Activated CD4-positive, alpha-beta T cell treated with anti-CD3 and anti-CD28 coated beads, Interleukin-10, Interleukin-2, amounts not matched to agents 100 ng/mL and 50 ng/mL, durations not matched to agents 16 hours and 8 hours (primary cell): Measurements from ENCODE around the gene COPE.
A peak's percentile ranks its signal among the peaks of the same experiment; 100 is the strongest.

Experiments
- DNase-seq: peaks from one replicate; pipeline ENCODE4 v3.0.0-alpha.2; 2020

The COPE gene

DNA sequence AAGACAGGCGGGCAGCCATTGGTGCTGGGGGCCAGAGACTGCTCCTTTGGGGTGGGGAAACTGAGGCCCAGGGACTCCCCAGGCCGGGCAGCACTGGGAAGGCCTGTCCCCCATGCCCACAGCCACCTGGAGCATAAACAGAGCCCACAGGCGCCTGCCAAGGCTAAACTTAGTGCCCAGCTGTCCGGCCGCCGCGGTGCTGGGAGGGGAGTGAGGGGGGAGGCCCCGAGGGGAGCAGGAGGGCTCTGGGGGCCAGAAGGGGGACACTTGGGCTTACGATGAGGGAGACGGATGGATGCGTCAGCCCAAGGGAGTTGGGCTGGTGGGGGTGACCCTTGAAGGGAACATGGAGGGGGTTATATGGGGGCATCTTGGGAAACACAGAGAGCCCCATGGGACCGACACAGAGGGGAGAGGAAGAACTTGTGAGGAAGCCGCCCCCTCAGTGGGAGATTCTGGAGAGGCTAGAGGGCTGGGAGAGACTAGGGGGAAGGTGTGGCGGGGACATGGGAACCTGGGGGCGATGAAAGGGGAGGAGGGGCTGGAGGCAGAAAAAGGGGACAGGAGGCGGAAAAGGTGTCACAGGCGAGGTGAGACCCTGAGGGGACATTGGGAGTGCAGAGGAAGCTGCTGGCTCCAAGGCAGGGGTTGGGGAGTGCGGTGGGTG is 25.5 kb downstream of the COPE start:
- DNase-seq = no peak

DNA sequence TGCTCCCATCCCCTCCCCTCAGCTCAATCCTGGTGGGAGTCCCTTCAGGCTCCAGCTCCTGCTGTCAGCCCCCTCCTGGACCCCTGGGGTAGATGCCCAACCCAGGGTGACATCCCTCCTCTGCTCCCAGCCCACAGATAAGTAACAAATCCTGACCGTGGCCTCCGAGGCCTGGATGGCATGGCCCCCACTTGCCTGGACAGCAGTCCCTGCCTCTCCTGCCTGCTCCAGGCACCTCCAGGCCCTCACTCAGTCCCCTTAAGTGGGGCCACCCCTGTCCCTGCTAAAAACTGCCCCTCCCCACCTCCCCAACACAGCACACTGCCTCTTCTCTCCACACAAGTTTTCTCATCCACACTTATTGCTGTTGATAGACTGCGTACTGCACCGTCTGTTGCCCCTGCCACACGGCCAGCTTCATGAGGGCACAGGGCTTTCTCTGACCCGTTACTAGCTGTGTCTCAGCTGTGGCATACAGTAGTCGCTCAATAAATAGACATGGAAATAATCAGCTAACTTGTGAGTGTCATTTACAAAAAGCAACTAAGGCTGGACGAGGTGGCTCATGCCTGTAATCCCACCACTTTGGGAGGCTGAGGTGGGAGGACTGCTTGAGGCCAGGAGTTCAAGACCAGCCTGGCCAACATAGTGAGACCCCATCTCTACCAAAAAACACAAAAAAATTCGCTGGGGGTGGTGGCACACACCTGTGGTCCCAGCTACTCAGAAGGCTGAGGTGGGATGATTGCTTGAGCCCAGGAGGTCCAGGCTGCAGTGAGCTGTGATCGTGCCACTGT is 29.0 kb downstream of the COPE start:
- DNase-seq = no peak

DNA sequence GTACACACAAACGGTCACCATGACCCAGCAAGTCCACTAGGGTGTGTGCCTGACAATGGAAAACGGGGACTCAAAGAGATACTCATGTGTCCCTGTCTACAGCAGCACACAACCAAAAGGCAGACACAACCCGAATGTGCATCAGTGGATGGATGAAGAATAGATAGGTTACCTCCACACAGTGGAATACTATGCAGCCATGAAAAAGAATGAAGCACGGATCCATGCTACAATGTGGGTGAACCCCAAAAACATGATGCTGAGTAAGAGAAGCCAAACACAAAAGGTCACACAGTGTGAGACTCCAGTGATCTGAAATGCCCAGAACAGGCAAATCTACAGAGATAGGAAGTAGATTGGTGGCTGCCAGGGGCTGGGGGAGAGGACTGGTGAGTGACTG is 32.2 kb downstream of the COPE start:
- DNase-seq = no peak

DNA sequence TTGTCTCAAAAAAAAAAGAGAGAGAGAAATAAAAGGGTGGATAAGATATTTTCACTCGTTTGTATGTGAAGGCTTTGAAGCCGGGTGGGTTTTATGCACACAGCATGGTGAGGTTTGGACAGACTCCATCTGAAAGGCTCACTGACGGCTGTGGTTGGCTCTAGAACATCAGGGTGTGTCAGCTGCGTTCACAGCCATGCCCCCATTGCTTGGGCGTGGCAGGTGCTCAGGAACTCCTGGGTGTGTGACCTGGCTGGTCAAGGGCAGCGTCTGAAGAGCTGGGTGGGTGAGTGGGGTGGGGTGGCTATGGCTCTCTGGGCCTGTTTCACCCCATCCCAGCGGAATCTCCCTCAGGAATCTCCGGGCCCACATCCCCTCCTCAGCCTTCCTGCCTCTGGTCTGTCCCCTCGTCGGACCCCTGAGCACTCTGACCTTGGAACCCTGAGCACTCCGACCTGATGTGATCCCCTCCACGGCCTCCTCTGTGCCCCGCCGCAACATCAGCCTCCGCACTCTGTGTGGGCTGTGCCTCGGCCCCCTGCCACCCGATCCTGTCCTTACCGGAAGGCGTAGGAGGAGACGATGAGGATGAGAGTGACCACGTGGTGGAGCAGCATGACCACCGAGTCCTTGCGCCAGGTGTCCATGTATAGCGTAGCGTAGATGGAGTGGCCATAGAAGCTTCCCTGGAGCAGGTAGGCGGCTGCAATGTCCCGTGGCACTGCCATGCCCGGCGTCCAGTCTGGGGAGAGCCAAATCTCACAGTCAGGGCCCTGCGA is 35.5 kb downstream of the COPE start:
- DNase-seq = no peak

DNA sequence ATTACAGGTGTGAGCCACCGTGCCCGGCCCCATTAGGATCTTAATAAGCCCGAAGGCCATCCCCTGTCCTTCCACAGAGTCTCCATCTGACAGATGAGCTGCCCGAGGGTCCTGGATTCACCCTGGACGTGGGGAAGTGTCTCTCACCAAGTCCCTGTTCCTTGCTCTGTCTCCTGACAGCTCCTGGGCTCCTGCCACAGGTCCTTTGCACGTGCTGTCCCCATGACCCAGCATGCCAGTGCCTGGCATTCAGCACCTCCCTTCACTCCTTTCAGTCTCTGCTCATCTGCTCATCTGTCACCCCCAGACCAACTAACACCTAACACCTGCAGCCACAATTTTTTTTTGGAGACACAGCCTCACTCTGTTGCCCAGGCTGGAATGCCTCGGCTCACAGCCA is 37.7 kb downstream of the COPE start:
- no peak for DNase-seq

DNA sequence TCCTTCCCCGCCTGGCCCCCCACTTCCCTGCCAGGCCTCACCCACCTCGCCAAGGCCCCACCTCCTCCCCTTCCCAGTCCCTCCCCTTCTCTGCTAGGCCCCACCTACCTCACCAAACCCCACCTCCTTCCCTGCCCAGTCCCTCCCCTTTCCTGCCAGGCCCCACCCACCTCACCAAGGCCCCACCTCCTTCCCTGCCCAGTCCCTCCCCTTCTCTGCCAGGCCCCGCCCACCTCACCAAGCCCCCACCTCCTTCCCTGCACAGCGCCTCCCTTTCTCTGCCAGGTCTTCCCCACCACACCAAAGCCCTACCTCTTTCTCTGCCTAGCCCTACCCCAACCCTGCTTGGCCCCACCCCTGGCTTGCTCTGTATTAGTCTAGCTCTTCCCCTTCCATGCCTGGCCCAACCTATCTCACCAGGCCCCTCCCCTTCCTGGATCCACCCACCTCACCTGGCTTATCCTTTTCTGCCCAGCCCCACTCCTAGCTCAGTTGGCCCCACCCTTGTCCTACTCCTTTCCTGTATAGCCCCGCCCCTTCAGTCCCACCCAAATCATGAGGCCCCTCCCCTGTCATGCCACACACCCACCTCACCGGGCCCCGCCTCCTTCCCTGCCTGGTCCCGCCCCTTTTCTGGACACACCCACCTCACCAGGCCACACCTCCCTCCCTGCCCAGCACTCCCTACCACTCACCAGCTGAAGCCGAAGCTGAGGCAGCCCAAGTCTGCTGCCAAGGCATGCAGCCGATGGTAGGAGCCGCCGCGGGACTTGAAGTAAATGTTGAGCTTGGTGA is 39.4 kb downstream of the COPE start:
- peak; percentile 34 for DNase-seq

DNA sequence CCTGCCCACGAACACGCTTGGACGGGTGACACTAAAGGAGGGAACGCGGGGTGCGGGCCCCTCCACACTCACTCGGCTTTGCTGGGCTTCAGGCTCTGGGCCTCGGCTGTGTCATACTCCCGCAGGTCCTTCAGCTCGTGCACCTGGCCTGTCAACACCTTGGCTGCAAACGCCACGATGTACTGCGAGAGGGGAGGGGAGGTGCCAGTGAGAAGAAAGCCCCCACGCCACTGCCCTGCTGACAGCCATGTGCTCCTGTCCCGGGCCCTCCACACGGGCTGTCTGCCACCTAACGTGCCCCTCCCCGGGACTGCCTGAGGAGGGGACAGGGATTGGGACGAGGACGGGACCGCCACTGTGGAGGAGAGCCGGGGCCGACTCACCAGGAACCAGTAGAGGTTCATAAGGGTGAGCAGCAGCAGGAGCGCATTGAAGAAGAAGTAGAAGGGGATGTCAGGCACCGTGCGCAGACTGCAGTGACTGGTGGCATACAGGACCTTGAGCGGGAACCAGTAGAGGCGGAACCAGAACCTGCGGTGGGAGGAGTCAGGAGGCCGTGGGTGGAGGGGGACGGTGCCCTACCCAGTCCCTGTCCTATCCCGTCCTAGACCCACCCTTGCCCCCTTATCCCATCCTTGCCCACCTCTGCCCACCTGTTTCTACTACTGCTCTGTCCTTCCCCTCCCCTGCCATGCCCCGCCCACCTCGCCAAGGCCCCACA is 40.2 kb downstream of the COPE start:
- no peak for DNase-seq

DNA sequence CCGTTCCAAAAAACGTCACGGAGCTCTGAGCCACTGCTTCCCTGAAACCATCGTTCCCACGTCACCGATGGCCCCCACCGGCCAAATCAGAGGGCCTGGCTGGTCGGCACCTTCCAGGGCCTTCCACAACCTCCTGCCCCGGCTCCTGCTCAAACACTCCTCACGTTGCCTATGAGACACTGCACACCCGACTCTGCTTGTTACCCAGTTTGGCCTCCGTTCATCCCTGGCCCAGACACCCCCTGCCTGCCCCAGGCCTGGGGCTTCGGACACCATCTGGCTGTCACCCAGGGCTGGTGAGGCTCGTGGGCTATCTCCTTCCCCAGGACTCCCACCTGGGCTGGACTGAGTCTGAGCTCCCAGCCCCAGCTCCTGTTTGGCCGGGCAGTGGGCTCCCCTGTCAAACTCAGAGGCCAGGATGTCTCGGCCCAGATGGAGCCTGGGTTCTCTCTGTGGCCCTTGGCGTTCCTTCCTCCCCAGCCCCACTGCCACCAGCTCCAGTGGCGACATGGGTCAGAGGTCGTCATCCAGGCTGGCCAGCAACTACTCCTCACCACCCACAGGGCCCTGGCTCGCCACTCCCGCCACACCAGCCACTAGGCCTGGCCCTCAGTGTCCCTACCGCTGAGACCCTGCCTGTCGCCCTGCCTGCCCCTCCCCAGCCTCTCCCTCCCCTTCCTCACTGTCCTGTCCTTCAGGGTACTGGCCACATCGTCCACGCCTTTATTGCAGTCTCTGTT is 41.0 kb downstream of the COPE start:
- no peak for DNase-seq

DNA sequence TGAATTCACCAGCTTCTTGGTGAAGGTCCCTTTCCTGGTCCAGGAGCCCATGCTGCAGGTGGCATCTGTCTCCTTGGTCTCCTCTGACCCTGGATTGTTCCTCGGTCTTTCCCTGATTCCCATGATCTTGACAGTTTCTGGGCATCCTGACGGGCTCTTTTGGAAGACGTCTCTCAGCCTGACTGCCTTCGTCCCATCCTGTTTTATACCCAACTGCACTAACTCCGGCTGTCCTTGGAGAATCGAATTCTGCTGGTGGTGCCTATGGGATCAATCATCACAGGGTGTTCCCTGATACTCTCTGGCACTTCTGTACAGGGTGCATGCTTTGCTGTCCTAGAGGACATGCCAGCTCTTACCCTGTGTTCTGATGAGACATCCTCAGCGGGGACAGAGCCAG is 42.3 kb downstream of the COPE start:
- DNase-seq = no peak

DNA sequence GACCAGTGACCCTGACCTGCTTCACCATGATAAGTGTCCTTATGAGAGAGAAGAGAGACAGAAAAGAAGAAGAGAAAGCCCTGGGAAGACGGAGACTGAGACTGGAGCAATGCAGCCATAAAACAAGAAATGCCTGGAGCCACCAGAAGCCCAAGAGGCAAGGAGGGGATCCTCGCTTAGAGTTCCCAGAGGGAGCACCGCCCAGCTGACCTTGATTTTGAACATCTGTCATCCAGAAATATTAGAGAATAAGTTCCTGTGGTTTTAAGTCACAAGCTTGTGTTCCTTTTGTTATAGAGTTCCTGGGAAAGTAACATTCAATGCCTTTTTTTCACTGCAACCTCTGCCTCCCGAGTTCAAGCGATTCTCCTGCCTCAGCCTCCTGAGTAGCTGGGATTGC is 43.5 kb downstream of the COPE start:
- DNase-seq = no peak

DNA sequence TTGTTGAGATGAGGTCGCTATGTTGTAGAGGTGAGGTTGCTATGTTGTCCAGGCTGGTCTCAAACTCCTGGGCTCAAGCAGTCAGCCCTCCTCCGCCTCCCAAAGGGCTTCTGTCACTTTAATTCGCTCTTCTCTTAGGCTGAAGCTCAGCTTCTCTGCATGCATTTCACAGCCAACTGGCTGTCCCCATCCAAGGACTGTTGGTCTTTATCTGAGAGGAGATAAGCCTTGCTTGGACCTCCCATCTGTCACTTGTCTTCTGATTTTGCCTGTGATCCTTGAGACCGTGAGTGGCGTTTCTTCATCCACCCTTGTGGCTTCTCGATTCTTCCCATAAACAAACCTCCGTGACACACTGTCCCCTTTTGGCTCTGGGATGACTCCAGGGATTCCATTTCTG is 47.6 kb downstream of the COPE start:
- no peak for DNase-seq

DNA sequence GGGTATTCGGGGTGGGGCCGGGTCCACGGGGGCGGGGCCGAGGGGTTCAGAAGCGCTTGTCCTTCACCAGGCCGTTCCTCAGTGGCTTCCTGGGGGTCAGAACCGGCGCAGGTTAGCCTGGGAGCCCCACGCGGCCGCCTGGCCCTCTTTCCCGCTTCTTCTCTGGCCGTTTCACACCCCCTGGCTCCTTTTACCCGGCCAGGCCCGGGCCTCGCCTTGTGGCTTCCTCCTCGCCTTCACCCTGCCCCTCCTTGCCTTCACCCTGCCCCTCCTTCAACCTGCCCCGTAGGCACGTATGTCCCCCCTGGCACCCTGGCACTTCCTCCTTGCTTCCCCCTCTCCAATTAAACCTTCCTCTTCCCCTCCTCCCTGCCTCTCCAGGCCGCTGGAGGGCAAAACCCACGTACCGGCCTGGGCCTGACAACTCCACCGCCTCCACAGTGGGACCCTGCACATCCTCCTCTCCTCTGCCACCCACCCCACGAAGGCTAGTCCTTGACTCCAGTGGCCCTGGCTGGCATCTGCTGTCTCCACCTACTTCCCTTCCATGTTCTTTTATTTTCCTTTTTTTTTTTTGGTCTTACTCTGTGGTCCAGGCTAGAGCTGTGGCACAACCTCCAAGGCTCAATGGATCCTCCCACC is 48.5 kb downstream of the COPE start:
- no peak for DNase-seq

DNA sequence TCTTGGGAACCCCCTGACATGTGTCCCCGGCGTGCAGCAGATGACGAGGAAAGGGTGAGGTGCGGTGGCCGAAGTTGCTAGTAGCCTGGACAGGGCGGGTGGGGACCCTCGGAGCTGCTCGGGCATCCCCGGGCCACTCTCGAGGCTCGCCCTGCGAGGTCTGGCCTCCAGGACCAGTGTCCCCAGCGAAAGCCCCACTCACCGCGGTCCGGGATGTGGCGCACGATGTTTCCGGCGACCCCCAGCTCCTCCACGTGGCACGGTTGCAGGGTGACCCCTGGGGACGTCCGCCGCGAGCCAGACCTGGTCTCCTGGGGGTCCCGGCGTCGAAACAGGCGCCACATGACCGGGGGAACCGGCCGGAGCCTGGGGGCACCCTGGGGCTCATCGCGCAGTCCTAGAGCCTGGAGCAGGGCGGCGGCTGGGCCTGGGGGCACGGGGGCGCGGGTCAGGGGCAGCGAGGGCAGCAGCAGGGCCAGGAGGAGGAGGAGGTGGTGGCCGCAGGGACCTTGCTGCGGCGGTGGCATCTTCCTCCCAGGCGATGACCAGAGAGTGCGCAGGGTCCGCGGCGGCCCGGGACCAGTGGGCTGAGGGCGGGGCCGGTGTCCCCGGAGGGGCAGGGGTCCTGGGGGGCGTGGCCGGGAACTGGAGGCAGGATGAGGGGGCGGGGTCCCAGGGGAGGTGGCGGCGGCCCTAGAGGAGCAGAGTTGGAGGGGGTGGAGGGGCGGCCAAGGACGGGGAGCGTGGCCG is 49.2 kb downstream of the COPE start:
- DNase-seq = no peak

DNA sequence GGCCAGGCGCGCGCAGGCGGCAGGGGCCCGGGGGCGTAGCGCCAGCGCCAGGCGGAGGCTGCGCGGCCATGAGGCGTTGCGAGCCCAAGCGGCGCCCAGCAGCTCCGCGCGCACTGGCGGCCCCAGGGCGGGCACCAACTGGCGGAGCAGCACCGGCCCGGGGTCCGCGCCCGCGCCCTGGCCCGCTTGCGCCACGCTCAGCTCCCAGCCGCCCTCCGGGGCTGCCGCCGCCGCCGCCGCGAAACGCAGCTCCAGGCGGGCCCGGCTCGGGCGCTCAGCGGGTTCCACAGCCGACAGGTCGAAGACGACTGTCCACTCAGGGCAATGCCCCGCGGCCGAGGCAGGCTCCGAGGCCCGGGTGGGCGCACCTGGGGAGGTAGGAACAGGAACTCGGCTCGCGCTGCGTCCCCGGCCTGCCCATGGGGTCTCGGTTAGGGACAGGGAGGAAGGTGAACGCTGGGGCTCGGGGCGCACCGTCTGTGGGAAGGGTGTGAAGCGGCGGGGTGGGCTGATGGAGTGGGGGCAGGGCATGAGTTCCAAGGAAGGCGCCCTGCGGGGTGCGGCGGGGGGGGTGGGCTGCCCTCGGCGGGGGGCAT is 50.1 kb downstream of the COPE start:
- no peak for DNase-seq

DNA sequence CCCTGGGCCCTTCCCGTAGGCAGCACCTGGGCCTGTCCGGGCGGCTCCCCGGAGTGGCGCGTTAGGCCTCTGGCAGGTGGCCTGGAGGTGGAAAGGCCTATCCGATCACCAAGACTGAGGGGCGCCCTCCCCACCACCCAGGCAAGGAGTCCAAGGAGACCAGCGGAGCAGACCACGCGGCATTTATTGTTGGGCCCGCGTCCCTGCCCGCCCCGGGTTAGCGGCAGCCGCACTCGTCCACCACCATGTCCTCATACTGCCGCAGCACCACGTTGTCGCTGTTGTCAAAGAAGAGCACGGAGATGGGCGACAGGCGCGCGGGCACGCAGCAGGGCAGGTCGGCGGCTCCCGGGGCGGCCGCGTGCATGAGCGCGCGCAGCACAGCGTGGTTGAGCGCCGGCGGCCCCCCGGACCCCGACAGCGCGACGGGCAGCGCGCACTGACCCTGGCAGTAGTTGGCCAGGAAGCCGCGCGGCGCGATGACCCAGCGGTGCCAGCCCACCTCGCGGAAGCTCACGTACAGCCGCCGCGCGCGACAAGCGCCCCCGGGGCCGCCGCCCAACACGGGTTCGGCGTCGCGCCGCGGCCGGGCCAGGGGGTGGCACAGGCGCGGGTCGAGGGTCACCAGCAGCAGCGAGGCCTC is 50.7 kb downstream of the COPE start:
- DNase-seq = peak; percentile 20

DNA sequence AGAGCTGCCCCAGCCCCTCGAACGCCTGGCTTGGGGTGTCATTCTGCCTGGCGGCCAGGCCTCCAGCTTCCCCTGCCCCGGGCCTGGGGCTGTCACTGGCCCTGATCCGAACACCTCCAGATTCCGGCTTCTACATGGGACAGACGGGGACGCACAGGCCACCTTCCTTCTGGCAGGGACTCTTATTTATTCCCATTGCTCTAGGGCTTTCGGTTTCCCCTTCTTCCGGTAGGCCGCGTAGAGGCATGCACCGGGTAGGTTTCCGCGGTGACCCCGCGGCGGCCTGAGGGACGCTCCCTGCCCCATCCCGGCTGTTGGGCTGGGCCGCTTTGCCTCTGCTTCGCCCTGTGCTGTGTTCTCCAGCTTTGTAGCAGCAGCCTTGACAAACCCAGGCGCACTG is 51.4 kb downstream of the COPE start:
- no peak for DNase-seq

DNA sequence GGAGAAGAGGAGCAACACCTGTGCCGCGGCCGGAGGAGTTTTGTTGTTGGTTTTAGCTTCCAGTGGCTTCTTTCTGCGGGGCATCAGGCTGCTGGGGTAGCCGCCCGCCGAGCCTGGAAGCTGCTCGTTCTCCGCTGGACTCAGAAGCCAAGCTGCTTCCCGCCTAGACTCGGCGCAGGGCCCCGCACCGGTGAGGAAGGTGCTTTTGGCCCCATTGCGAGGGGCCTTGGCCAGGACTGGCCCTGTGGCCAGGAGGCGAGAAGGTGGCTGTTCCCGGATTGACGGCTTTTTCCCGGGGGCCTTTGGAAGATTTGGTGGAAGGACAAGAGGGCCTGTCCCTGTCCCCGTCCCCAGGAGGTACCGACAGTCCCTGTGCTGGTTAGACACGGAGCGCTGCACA is 52.0 kb downstream of the COPE start:
- no peak for DNase-seq

DNA sequence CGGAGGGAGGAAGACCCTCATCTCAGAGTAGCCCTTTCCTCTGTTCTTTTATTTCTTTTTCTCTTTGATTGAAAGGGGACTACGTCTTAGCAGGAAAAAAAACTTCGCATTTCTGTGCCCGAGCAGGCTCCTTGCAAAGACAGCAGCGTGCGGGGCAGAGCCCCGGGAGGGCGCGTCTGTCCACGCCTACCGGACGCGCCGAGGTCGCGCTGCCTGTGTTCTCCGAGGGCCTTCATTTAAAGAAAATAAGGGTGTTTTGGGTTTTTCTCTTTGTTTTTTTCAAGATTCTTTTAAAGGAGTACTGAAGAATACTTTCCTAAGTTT is 52.4 kb downstream of the COPE start:
- no peak for DNase-seq

DNA sequence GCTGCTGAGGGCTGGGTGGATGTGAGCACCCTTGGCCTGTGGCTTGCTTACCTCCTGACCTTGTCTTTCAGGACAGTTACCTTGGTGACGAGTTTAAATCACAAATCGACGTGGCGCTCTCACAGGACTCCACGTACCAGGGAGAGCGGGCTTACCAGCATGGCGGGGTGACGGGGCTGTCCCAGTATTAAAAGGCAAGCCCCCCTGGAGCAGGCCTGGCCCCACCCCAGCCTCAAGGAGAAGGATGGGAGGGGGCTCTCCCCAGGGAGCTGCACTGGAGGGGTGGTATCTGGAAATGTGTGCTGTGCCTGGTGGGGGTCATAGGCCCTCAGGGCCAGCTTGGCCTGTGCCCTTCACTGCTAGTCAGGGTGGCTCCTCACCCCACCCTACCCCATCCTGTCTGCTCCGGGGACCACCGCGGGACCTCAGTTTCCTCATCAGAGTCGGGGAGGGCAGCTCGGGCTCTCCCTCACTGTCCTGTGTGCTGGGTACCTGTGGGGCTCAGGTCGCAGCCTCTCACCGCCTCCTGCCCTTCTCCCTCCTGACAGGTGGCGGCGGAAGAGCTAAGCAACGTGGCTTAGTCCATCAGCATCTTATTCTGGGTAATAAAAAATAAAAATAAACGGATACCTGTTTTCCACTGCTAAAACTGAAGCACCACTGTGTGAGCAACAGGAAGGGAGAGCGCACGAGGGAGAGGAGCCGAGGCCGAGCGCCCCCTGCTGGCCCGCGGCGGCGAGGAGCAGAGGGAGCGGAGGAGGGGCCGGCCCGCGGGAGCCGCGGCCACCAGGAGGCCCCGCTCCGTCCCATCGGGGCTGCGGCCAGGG is 53.0 kb downstream of the COPE start:
- peak; percentile 68 for DNase-seq
